Endothelial cell of umbilical vein (primary cell): ENCODE measurements around the gene SLC45A1. TPM values are rescaled to one million over a fixed set of nuclear protein-coding genes. Genes with fewer than 3 reads are reported as not detected.

Source experiments
- BruUV-seq: library from RNA; stranded (reverse); fragments of 400-500 nt; replicated peaks from 2 replicates; lab custom pipeline; 2021; lab: Mats Ljungman, UMichigan
- CTCF ChIA-PET: fragments of 300-600, 350-600 bp; sonication (Branson Sonifier 250); formaldehyde crosslinking; loops from one replicate; lab custom pipeline; 2021; ENCODE audit warnings: antibody characterized with exemption, inconsistent platforms; lab: Charles Lee
- POLR2A ChIA-PET: fragments of 300-600, 350-600 bp; sonication (Branson Sonifier 250); formaldehyde crosslinking; loops from one replicate; lab custom pipeline; 2021; ENCODE audit warnings: antibody characterized with exemption, inconsistent platforms; lab: Charles Lee
- DNase-seq: peaks from one replicate; pipeline ENCODE4 v3.0.0-alpha.2; 2011; ENCODE audit warnings: low read depth, low spot score
- FAIRE-seq: peaks from 2 replicates; lab custom pipeline; 2011; peaks lifted over from hg19 to GRCh38; lab: Jason Lieb, UNC
- H2AFZ ChIP-seq: 2 replicates; pipeline ENCODE4 v1.6.0; 2012; ENCODE audit warnings: low read depth, low read length, control low read depth, inconsistent platforms
- H3K27ac ChIP-seq: 2 replicates; pipeline ENCODE4 v1.5.1; 2011; ENCODE audit warnings: low read depth, mild to moderate bottlenecking, control low read depth, low read length, moderate library complexity; ENCODE audit not compliant: insufficient read depth
- H3K27me3 ChIP-seq, 2 experiments: 2 replicates each; pipeline versions ENCODE4 v1.6.0 to v1.6.1; 2011; ENCODE audit warnings: low read length in 2 of 2, mixed read lengths in 1 of 2; ENCODE audit not compliant: control insufficient read depth in 2 of 2, insufficient read depth in 2 of 2
- H3K36me3 ChIP-seq, 2 experiments: 2 replicates in 1 of 2; 3 replicates in 1 of 2; pipeline ENCODE4 v1.5.1; 2011; ENCODE audit warnings: low read length in 2 of 2, mild to moderate bottlenecking in 1 of 2, moderate library complexity in 1 of 2; ENCODE audit not compliant: control insufficient read depth in 2 of 2, insufficient read depth in 2 of 2; ENCODE audit errors: extremely low read depth in 1 of 2
- H3K4me1 ChIP-seq: 3 replicates; pipeline ENCODE4 v1.5.1; 2011; ENCODE audit warnings: mild to moderate bottlenecking, low read length; ENCODE audit not compliant: control insufficient read depth, insufficient read depth; ENCODE audit errors: extremely low read depth
- H3K4me2 ChIP-seq: 2 replicates; pipeline ENCODE4 v1.6.1; 2011; ENCODE audit warnings: low read length, control low read depth, mixed read lengths; ENCODE audit not compliant: insufficient read depth
- H3K4me3 ChIP-seq, 3 experiments: fragments of 200-600 bp in 1 of 3; sonication (generic), shearing (Covaris generic) in 1 of 3; replicated peaks in 1 of 3; 2 replicates each; pipeline ENCODE4 v1.5.1; 2011 to 2016; ENCODE audit warnings: control low read depth in 3 of 3, low read length in 3 of 3, mild to moderate bottlenecking in 2 of 3, inconsistent platforms in 1 of 3, low read depth in 1 of 3, moderate library complexity in 1 of 3; ENCODE audit not compliant: insufficient read depth in 1 of 3
- H3K79me2 ChIP-seq: 2 replicates; pipeline ENCODE4 v1.6.0; 2012; ENCODE audit warnings: low read length, inconsistent platforms; ENCODE audit not compliant: control insufficient read depth, insufficient read depth
- H3K9ac ChIP-seq: replicated peaks from 2 replicates; pipeline ENCODE3; 2011; ENCODE audit warnings: low read length, control low read depth; ENCODE audit not compliant: insufficient read depth; ENCODE audit errors: extremely low read depth
- H3K9me1 ChIP-seq: replicated peaks from 3 replicates; pipeline ENCODE4 v1.6.0; 2011; ENCODE audit warnings: mild to moderate bottlenecking, low read length; ENCODE audit not compliant: control insufficient read depth, insufficient read depth; ENCODE audit errors: extremely low read depth
- H3K9me3 ChIP-seq: replicated peaks from 2 replicates; pipeline ENCODE4 v1.5.1; 2012; ENCODE audit warnings: low read length, inconsistent platforms; ENCODE audit not compliant: control insufficient read depth, insufficient read depth
- H4K20me1 ChIP-seq: replicated peaks from 2 replicates; pipeline ENCODE3; 2011; ENCODE audit warnings: mild to moderate bottlenecking, low read length; ENCODE audit not compliant: control insufficient read depth, insufficient read depth; ENCODE audit errors: extremely low read depth
- EZH2 ChIP-seq: IDR thresholded peaks from 2 replicates; pipeline ENCODE4 v1.6.1; 2012; ENCODE audit warnings: borderline replicate concordance, low read depth, mild to moderate bottlenecking, moderate library complexity, low read length, inconsistent platforms; ENCODE audit not compliant: severe bottlenecking
- FOS ChIP-seq: IDR thresholded peaks from 2 replicates; pipeline ENCODE4 v1.6.1; 2011; ENCODE audit warnings: mild to moderate bottlenecking, low read length, moderate library complexity, borderline replicate concordance; ENCODE audit not compliant: insufficient read depth
- GATA2 ChIP-seq: IDR thresholded peaks from 2 replicates; pipeline ENCODE4 v1.7.0; 2011; ENCODE audit warnings: low read depth, mild to moderate bottlenecking, moderate library complexity, mixed read lengths, low read length; ENCODE audit not compliant: insufficient read length, insufficient read depth
- JUN ChIP-seq: IDR thresholded peaks from 2 replicates; pipeline ENCODE4 v1.6.1; 2011; ENCODE audit warnings: borderline replicate concordance, low read depth; ENCODE audit not compliant: insufficient read length, insufficient read depth
- MYC ChIP-seq: IDR thresholded peaks from one replicate; pipeline ENCODE4 v1.6.1; 2011; ENCODE audit warnings: mild to moderate bottlenecking, low read depth, low read length
- POLR2A ChIP-seq: IDR thresholded peaks from 2 replicates; pipeline ENCODE4 v1.6.1; 2012; ENCODE audit warnings: low read depth, mild to moderate bottlenecking, control low read depth, low read length
- POLR2AphosphoS5 ChIP-seq: IDR thresholded peaks from 2 replicates; pipeline ENCODE4 v1.6.1; 2012; ENCODE audit warnings: low read depth, mild to moderate bottlenecking, control low read depth, low read length, moderate library complexity; ENCODE audit not compliant: insufficient read depth
- dilution Hi-C: fragments of 300-500 bp; cut with MboI; formaldehyde crosslinking; loops from one replicate; pipeline ENCODE4 v1.15.0; 2019; ENCODE audit warnings: low sequenced_read_pairs; ENCODE audit not compliant: extremely low pct_ligation_motif_present
- intact Hi-C: fragments of 100-400 bp; cut with micrococcal nuclease; formaldehyde crosslinking; loops from one replicate; pipeline ENCODE4 v1.10.0; 2022
- polyA plus RNA-seq, 4 experiments: library from polyadenylated mRNA; depleted of rRNA in 3 of 4; stranded (reverse) in 3 of 4; unstranded in 1 of 4; fragments of >200 nt; gene quantifications; 2 replicates each; pipeline versions ENCODE4 v1.2.1 to v1.2.3, GENCODE V29; 2011 to 2012; ENCODE audit warnings: missing spikeins in 1 of 4
- total RNA-seq: library from RNA; stranded (reverse); gene quantifications from 2 replicates; pipeline ENCODE4 v1.2.3, GENCODE V29; 2021
- TF ChIP-seq, protein P1 (sequence below): IDR thresholded peaks from 2 replicates; pipeline ENCODE4 v1.6.1; 2011; ENCODE audit not compliant: insufficient read depth, insufficient read length
- TF ChIP-seq, protein P2 (sequence below), 2 donors: IDR thresholded peaks; 1 replicate in 1 of 2; 2 replicates in 1 of 2; pipeline ENCODE4 v1.5.1; 2011; ENCODE audit warnings: low read length in 2 of 2, mild to moderate bottlenecking in 2 of 2, moderate library complexity in 2 of 2, control low read depth in 1 of 2, inconsistent platforms in 1 of 2, low read depth in 1 of 2; ENCODE audit not compliant: insufficient read depth in 1 of 2; ENCODE audit errors: extremely low read depth in 1 of 2

SLC45A1 gene
- total and polyA plus RNA-seq, 2 donors (not counting 3 experiments of a cell fraction or from before 2014, with no cell fraction given), result 1.3 to 1.4 TPM

DNA sequence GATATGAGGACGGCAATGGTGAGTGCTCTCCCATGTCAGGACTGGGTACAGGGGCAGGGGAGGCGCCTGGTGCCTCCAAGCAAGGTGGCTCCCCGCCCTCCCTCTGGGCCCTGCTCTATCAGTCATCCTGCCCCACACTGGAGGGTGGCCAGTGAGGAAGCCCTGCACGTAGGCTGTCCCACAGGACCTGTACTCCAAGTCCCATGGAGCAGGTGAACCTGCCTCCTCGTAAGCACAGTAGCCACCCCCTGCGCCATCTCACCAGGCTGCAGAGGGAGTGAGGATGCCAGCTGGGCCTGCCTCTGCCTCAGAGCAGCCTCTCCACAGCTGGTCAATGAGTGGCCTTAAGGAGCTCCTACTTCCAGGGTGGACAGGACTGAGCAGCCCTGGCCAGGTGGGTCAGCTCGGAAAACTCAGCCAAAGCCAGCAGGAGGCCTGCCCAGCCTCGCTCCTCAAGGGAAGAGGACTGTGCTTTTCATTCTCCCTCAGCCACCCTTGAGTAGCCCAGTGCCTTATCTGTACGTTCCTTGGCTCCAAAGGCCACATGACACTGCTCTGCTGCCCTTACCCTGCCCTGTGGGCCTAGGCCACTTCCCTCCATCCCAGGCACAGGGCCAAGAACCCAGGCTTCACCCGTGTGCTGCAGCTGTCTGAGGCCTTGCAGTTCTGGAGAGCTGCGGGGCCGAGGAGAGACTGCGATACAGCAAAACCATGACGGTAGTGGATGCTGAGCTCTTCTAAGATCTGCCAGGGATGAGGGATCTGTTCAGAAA lies 39.6 kb downstream of the SLC45A1 start:
- Histone ChIP-seq H3K4me1 (peaks cover 12% of the 10 kb centered on the region), H3K4me2 (no peak overlapping the region), H3K9me1 (no peaks in the 10 kb centered on the region), H2AFZ (no peak overlapping the region), H3K27ac (no peak overlapping the region), H3K27me3 (no peaks in the 10 kb centered on the region), H3K79me2 (no peaks in the 10 kb centered on the region), H3K4me3 (no peak overlapping the region), H3K9ac (no peak overlapping the region), H3K9me3 (no peaks in the 10 kb centered on the region), H3K36me3 (peaks cover 9 to 63% of the 10 kb centered on the region in 2 experiments), H4K20me1 (no peaks in the 10 kb centered on the region)
- POLR2A ChIA-PET, result no interaction called here
- no peak for DNase-seq
- no TSS peak for BruUV-seq
- CTCF ChIA-PET, result interaction anchor here (0.6 to 1.2 kb wide), 4 partner anchors 11 to 369 kb away, joined by 3 read pairs; no protein-coding TSS in a partner anchor
- TF ChIP-seq EZH2, result no peak
- TF ChIP-seq, protein P1, sequence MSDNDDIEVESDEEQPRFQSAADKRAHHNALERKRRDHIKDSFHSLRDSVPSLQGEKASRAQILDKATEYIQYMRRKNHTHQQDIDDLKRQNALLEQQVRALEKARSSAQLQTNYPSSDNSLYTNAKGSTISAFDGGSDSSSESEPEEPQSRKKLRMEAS, result no peak
- no peak for TF ChIP-seq POLR2AphosphoS5
- intact Hi-C loops (no loop called here), dilution Hi-C loops (no loop called here)
- FAIRE-seq, result no peak

DNA sequence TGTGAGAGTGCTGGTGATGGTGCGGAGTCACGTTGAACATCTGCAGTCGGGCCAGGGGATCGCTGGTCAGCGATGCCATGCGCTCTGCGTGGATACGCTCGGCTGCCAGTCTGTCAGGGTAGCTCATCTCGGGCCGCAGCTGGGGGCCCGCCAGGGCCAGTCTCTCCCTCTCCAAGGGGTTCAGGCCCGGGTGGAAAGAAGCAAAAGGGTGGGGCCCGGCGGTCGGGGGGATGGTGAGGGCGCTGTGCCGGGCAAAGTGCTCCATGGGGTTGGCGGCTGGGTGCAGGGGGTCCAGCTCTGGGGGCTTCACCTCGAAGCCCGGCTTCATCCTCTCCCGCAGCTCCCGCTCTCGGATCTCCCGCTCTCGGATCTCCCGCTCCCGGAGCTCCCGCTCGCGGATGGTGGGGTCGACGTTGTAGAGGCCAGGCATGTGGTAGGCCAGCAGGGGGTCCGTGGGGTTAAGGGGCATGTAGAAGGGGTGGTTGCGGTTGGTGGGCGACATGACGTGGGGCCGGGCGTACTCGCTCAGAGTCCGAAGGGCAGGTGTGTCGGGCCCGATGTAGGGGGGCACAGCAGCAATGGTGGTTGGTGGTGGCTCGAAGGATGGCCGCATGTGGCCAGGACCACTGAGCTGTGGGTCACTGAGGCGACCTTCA lies 40.5 kb downstream of the SLC45A1 start:
- DNase-seq, result no peak
- Histone ChIP-seq H3K79me2 (no peaks in the 10 kb centered on the region), H3K27me3 (no peaks in the 10 kb centered on the region), H3K4me2 (no peak overlapping the region), H2AFZ (no peak overlapping the region), H3K9me1 (no peaks in the 10 kb centered on the region), H3K27ac (no peak overlapping the region), H3K9ac (no peak overlapping the region), H3K4me1 (peaks cover 5% of the 10 kb centered on the region), H3K4me3 (no peak overlapping the region), H3K36me3 (peaks cover 10 to 71% of the 10 kb centered on the region in 2 experiments), H3K9me3 (no peaks in the 10 kb centered on the region), H4K20me1 (no peaks in the 10 kb centered on the region)
- dilution Hi-C loops (no loop called here), intact Hi-C loops (no loop called here)
- FAIRE-seq, result no peak
- BruUV-seq, result TSS peak; percentile 18
- TF ChIP-seq EZH2, result no peak
- TF ChIP-seq, protein P1, result no peak
- no peak for TF ChIP-seq POLR2AphosphoS5
- no peak for TF ChIP-seq JUN
- no peak for TF ChIP-seq GATA2
- TF ChIP-seq MYC, result no peak
- TF ChIP-seq, protein P2, sequence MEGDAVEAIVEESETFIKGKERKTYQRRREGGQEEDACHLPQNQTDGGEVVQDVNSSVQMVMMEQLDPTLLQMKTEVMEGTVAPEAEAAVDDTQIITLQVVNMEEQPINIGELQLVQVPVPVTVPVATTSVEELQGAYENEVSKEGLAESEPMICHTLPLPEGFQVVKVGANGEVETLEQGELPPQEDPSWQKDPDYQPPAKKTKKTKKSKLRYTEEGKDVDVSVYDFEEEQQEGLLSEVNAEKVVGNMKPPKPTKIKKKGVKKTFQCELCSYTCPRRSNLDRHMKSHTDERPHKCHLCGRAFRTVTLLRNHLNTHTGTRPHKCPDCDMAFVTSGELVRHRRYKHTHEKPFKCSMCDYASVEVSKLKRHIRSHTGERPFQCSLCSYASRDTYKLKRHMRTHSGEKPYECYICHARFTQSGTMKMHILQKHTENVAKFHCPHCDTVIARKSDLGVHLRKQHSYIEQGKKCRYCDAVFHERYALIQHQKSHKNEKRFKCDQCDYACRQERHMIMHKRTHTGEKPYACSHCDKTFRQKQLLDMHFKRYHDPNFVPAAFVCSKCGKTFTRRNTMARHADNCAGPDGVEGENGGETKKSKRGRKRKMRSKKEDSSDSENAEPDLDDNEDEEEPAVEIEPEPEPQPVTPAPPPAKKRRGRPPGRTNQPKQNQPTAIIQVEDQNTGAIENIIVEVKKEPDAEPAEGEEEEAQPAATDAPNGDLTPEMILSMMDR (IDR thresholded peaks at IDR 0.05; ENCODE audit: extremely low read depth in 1 of 2, insufficient read depth in 1 of 2, low read depth in 1 of 2, low read length in 2 of 2), result no peak
- TF ChIP-seq POLR2A, result no peak
- TF ChIP-seq FOS, result no peak
- POLR2A ChIA-PET, result no interaction called here
- CTCF ChIA-PET, result interaction anchor here (0.5 to 1.7 kb wide), 7 partner anchors 10 to 383 kb away, joined by 3 to 4 read pairs (median 3); no protein-coding TSS in a partner anchor
